Stimulated activated CD4-positive, alpha-beta T cell treated with anti-CD3 and anti-CD28 coated beads, Interleukin-4, amount 100 ng/mL, for 4 hours (primary cell): ENCODE results near the gene BUD13.

Source experiments
- DNase-seq, 2 experiments: peaks; one replicate each; pipeline ENCODE4 v3.0.0-alpha.2; 2020

BUD13 gene

GRCh38 chr11:116742104-116742503 lies 30.7 kb downstream of the BUD13 start:
- DNase-seq = peak in 1 of 2 experiments; percentile 20

- DNase-seq = no peak
Observed at GRCh38 chr11:116740741-116741140, 32.0 kb downstream of the BUD13 start.

- no peak for DNase-seq
Observed at GRCh38 chr11:116738975-116739374, 33.8 kb downstream of the BUD13 start.

DNA sequence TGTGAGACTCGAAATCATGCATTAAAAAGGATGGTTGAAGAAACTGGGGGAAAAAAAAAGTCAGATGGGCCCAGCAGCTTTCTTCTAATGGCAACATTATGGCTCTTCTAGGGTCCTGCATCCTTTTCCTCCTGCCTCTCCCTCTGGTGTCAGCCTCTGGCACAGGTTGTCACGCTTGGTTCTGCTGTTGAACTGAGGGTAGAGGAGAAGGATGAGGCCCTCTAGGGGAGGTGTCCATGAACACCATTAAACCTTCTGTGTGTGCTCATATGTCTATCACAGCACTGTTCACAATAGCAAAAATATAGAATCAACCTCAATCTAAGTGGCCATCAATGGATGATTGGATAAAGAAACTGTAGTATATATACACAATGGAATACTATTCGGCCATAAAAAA lies 36.0 kb downstream of the BUD13 start:
- DNase-seq = no peak

- DNase-seq = no peak
Observed at GRCh38 chr11:116733969-116734508, 38.7 kb downstream of the BUD13 start.

DNA sequence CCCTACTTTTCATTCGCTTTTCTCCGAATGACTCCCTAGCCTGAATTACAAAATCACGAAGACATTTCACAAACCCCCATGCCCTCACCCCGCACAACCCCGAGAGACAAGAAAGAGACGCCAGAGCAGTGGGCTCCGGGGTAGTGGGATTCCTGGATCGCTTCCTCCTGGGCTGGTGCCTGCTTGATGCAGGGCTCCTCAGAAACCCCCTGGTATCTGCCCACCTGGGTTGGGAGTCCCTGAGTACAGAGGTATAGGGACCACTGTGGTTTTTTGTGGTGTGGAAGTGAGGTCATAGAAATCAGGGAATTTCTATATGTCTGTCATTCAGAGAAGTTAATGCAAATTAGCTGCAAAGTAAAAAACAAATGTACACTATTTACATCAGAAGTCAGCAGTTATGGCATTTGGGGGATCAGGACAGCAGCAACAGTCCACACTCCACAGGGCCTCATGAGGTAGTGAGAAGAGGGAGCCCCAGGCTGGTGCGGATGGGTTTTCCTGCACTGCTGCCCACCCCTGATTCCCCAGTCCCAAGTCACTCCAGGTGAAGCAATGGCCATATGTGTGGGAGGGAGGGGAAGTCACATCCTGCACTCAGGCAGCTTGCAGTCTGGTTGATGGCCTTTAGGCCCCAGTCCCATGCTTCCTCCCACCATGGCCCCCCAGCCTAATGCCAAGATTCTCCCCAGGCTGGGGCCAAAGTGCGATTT lies 39.6 kb downstream of the BUD13 start:
- no peak for DNase-seq

DNA sequence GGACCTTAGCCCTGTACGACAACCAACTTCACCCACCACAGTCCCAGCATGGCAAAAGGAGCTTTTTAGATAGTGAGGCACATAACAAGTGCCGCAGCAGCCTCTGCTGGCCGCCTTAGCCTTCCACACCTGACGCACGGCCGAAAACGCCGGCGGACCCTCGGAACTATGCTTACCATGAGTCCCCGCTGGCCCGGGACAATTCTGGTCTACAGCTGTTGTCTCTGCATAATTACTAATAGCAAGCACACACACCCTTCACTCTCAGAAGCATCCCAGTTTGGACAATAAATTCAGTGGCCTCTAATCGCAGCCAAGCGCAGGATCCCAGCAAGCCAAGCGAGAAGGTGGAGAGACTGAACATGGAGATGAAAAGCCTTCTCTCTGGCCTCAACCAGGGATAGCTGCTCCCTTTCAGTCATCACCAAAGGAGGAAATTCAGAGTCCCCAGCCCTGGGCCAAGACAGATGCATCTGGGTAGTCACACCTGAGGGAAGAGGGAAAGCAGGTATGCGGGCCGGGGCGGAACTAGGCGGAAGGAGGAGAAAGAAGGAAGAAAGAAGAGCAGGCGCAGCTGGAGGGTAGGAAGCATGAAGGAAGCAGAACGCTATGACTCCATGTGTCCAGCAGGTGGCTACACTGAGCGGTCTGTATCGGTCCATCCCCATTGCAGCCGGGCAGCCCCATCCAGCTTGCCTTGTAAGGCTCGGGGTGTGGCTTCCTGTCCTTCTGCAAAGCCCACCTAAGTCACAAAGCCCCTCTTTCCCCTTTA lies 40.3 kb downstream of the BUD13 start:
- DNase-seq = peak; percentile 36 to 50

- DNase-seq = no peak
Observed at GRCh38 chr11:116731821-116732220, 41.0 kb downstream of the BUD13 start.

GRCh38 chr11:116731097-116731761 lies 41.6 kb downstream of the BUD13 start:
- DNase-seq = no peak

- DNase-seq = no peak
Observed at GRCh38 chr11:116730601-116731000, 42.2 kb downstream of the BUD13 start.

GRCh38 chr11:116730241-116730561 lies 42.6 kb downstream of the BUD13 start:
- no peak for DNase-seq

- DNase-seq = no peak
Observed at GRCh38 chr11:116729501-116730240, 43.1 kb downstream of the BUD13 start.

GRCh38 chr11:116727990-116728389 lies 44.8 kb downstream of the BUD13 start:
- no peak for DNase-seq

DNA sequence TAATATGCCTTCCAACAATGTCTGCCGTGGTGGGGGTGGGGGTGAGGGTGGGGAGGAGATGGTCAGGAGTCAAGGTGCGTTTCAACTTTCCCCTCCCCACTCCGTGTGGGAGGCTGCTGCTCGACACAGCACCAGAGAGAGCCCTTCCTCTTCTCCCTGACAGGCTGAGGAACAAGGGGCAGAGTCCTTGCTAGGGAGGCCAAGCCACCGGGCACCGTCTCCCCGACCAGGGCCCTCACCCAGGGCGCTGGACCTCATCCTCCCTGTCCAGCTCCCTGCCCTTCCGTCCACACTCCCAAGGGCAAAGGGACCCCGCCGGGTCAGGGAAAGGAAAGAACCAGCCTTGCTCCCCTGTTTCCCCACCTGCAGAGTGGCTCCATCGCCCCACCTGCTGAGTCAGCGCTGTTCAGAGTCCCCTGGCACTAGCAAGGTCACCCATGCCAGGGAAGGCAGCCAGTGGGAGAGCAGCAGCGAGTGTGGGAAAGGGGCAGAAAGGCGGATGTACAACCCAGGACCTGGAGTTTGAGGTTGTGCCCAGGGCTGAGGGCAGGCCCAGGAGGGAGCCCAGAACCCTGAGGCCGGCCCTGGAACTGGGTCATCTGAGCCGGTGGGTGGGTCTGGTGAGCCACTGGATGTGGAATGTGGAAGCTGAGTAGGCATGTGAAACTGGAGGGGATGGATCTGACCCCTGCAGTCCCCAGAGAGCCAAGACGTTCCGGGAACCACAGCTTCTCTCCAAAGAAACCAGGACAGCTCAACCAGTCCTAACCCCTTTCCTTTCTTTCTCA lies 47.2 kb downstream of the BUD13 start:
- DNase-seq = no peak

GRCh38 chr11:116724813-116725212 lies 48.0 kb downstream of the BUD13 start:
- DNase-seq = no peak

GRCh38 chr11:116723511-116723910 lies 49.3 kb downstream of the BUD13 start:
- DNase-seq = no peak

- no peak for DNase-seq
Observed at GRCh38 chr11:116721988-116722387, 50.8 kb downstream of the BUD13 start.

GRCh38 chr11:116720895-116721294 lies 51.9 kb downstream of the BUD13 start:
- no peak for DNase-seq

- DNase-seq = no peak
Observed at GRCh38 chr11:116718955-116719501, 53.8 kb downstream of the BUD13 start.

- no peak for DNase-seq
Observed at GRCh38 chr11:116716621-116717020, 56.2 kb downstream of the BUD13 start.

DNA sequence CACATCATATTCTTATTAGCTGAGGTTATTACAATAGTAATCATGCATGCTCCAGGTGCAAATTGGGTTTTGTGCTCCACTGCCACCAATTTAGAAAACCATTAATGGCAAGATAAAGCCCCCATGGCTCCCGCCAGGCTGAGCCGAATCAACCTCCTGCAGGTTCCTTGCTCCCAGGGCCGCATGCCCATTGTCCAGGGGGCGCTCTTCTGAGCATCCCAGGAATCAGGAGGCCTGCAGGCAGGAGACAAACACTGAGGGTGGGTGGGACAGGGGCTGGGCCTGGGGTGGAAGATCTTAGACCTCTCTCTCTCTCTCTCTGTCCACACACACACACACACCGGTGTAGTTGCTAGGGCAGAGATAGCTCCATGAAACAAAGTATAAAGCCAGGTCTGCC lies 57.4 kb downstream of the BUD13 start:
- no peak for DNase-seq

DNA sequence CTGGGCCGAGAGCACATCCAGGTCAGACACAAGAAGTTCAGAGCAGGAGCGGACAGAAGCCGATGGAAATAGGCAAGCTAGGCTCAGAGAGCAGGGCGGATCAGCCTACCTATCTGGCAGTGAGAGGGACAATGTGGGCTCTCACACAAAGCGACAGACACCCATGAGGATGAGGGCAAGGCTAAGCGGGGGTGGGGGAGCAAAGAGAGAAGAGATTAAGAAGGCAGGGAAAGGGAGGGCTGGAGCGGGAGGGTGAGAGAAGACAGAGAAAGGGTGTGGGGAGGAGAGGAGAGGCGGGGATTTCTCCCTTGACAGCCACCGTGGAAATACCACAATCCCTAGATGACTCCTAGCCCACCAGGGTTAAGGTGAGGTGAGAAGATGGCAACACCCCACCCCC lies 57.9 kb downstream of the BUD13 start:
- DNase-seq = no peak
